Measurements from ENCODE around the gene RER1.

The RER1 gene

GRCh38 chr1:2358651-2359640, 32.7 kb upstream of the RER1 start:
- Mint-ChIP-seq H3K4me3 (no peak overlapping the region), H3K27ac (no peak overlapping the region)

GRCh38 chr1:2360588-2361364, 30.9 kb upstream of the RER1 start:
- no peak overlapping the region for H3K27ac Mint-ChIP-seq

More at GRCh38 chr1:2358651-2359640, 32.7 kb upstream of the RER1 start:
- no peaks in the 10 kb centered on the region for H3K4me1 Mint-ChIP-seq (ENCODE audit: low read depth)
- no peaks in the 10 kb centered on the region for H3K27me3 Mint-ChIP-seq (ENCODE audit: low read depth)
- DNase-seq (ENCODE audit: low spot score), result no peak
- no peaks in the 10 kb centered on the region for H3K36me3 Mint-ChIP-seq (ENCODE audit: low read depth)
- peaks cover 3% of the 10 kb centered on the region for H3K9me3 Mint-ChIP-seq

GRCh38 chr1:2363847-2364513, 27.7 kb upstream of the RER1 start:
- no peak for DNase-seq (ENCODE audit: low spot score)
- H3K4me3 Mint-ChIP-seq, result no peak overlapping the region
- H3K9me3 Mint-ChIP-seq, result peaks cover 5% of the 10 kb centered on the region
- H3K36me3 Mint-ChIP-seq (ENCODE audit: low read depth), result no peaks in the 10 kb centered on the region
- no peak overlapping the region for H3K27ac Mint-ChIP-seq
- H3K4me1 Mint-ChIP-seq (ENCODE audit: low read depth), result no peaks in the 10 kb centered on the region
- H3K27me3 Mint-ChIP-seq (ENCODE audit: low read depth), result no peaks in the 10 kb centered on the region

More at GRCh38 chr1:2360588-2361364, 30.9 kb upstream of the RER1 start:
- H3K27me3 Mint-ChIP-seq (ENCODE audit: low read depth), result no peaks in the 10 kb centered on the region
- no peaks in the 10 kb centered on the region for H3K36me3 Mint-ChIP-seq (ENCODE audit: low read depth)
- H3K4me3 Mint-ChIP-seq, result no peak overlapping the region
- peaks cover 5% of the 10 kb centered on the region for H3K9me3 Mint-ChIP-seq
- no peaks in the 10 kb centered on the region for H3K4me1 Mint-ChIP-seq (ENCODE audit: low read depth)
- no peak for DNase-seq (ENCODE audit: low spot score)

GRCh38 chr1:2368053-2368744, 23.4 kb upstream of the RER1 start:
- no peak for DNase-seq (ENCODE audit: low spot score)
- Mint-ChIP-seq H3K27me3 (ENCODE audit: low read depth) (no peaks in the 10 kb centered on the region), H3K4me1 (ENCODE audit: low read depth) (no peaks in the 10 kb centered on the region), H3K27ac (no peak overlapping the region), H3K36me3 (ENCODE audit: low read depth) (no peaks in the 10 kb centered on the region), H3K9me3 (peaks cover 5% of the 10 kb centered on the region), H3K4me3 (no peak overlapping the region)

GRCh38 chr1:2372551-2373490, 18.8 kb upstream of the RER1 start:
- Mint-ChIP-seq H3K4me1 (ENCODE audit: low read depth) (no peaks in the 10 kb centered on the region), H3K4me3 (no peak overlapping the region), H3K27ac (no peak overlapping the region), H3K27me3 (ENCODE audit: low read depth) (no peaks in the 10 kb centered on the region), H3K9me3 (no peaks in the 10 kb centered on the region), H3K36me3 (ENCODE audit: low read depth) (no peaks in the 10 kb centered on the region)
- DNase-seq (ENCODE audit: low spot score), result no peak

GRCh38 chr1:2373551-2374251, 17.9 kb upstream of the RER1 start:
- Mint-ChIP-seq H3K27ac (no peak overlapping the region), H3K4me3 (no peak overlapping the region)
- no peak for DNase-seq (ENCODE audit: low spot score)

GRCh38 chr1:2374252-2375155, 17.1 kb upstream of the RER1 start:
- no peak for DNase-seq (ENCODE audit: low spot score)
- Mint-ChIP-seq H3K4me1 (ENCODE audit: low read depth) (no peaks in the 10 kb centered on the region), H3K36me3 (ENCODE audit: low read depth) (no peaks in the 10 kb centered on the region), H3K4me3 (no peak overlapping the region), H3K27ac (no peak overlapping the region), H3K27me3 (ENCODE audit: low read depth) (no peaks in the 10 kb centered on the region), H3K9me3 (no peaks in the 10 kb centered on the region)

More at GRCh38 chr1:2373551-2374251, 17.9 kb upstream of the RER1 start:
- Mint-ChIP-seq H3K9me3 (no peaks in the 10 kb centered on the region), H3K4me1 (ENCODE audit: low read depth) (no peaks in the 10 kb centered on the region), H3K27me3 (ENCODE audit: low read depth) (no peaks in the 10 kb centered on the region), H3K36me3 (ENCODE audit: low read depth) (no peaks in the 10 kb centered on the region)

- Mint-ChIP-seq H3K4me3 (no peak overlapping the region), H3K27ac (no peak overlapping the region), H3K27me3 (ENCODE audit: low read depth) (no peaks in the 10 kb centered on the region), H3K9me3 (no peaks in the 10 kb centered on the region), H3K36me3 (ENCODE audit: low read depth) (no peaks in the 10 kb centered on the region), H3K4me1 (ENCODE audit: low read depth) (no peaks in the 10 kb centered on the region)
- DNase-seq (ENCODE audit: low spot score), result no peak
Measured at GRCh38 chr1:2375246-2375922, 16.3 kb upstream of the RER1 start.

GRCh38 chr1:2375923-2376260, 15.7 kb upstream of the RER1 start:
- no peaks in the 10 kb centered on the region for H3K36me3 Mint-ChIP-seq (ENCODE audit: low read depth)
- H3K4me1 Mint-ChIP-seq (ENCODE audit: low read depth), result no peaks in the 10 kb centered on the region
- no peak for DNase-seq (ENCODE audit: low spot score)
- no peak overlapping the region for H3K27ac Mint-ChIP-seq
- no peak overlapping the region for H3K4me3 Mint-ChIP-seq
- no peaks in the 10 kb centered on the region for H3K9me3 Mint-ChIP-seq
- no peaks in the 10 kb centered on the region for H3K27me3 Mint-ChIP-seq (ENCODE audit: low read depth)

GRCh38 chr1:2376261-2376741, 15.3 kb upstream of the RER1 start:
- H3K4me3 Mint-ChIP-seq, result no peak overlapping the region
- H3K4me1 Mint-ChIP-seq (ENCODE audit: low read depth), result no peaks in the 10 kb centered on the region
- no peaks in the 10 kb centered on the region for H3K36me3 Mint-ChIP-seq (ENCODE audit: low read depth)
- H3K9me3 Mint-ChIP-seq, result no peaks in the 10 kb centered on the region
- no peaks in the 10 kb centered on the region for H3K27me3 Mint-ChIP-seq (ENCODE audit: low read depth)
- no peak overlapping the region for H3K27ac Mint-ChIP-seq
- no peak for DNase-seq (ENCODE audit: low spot score)
